GM21447 (cell line): Measurements from ENCODE around the gene KCND2.
A peak's percentile ranks its signal among the peaks of the same experiment; 100 is the strongest.
"Not testable (repeated sequence)": the region's sequence is repeated elsewhere in the genome, so short reads cannot be mapped to it uniquely, and the experiment has no call there.

Source experiments
- ATAC-seq: cut with Tn5 transposase; IDR thresholded peaks from one replicate; pipeline ENCODE4 v1.9.1; 2021; ENCODE audit not compliant: unreplicated experiment

The KCND2 gene

GRCh38 chr7:120735791-120736190 lies 462.8 kb downstream of the KCND2 start:
- ATAC-seq: no peak

DNA sequence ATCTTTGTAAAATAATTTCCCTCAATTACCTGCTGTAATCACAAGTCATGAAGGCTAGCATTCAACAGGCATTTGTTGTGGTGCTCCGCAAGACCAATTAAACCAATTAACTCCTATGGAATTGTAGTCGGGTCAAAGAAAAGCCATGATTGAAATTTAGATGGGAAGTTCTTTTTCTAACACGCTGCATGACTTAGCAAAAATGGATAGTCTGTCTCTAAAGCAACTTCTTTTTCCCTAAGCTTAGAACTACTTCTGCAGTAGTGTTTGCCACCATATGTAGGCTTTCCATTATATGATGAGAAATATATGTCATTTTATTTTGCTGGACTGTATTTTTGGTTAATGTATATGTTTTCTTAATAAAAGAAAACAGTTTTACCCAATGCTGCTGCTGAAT lies 465.8 kb downstream of the KCND2 start:
- no peak for ATAC-seq

GRCh38 chr7:120740348-120740747 lies 467.4 kb downstream of the KCND2 start:
- ATAC-seq: no peak

GRCh38 chr7:120741371-120742042 lies 468.5 kb downstream of the KCND2 start:
- ATAC-seq: no peak

- no peak for ATAC-seq
Observed at GRCh38 chr7:120742372-120742771, 469.4 kb downstream of the KCND2 start.

GRCh38 chr7:120743128-120743527 lies 470.2 kb downstream of the KCND2 start:
- no peak for ATAC-seq

- no peak for ATAC-seq
Observed at GRCh38 chr7:120760050-120760449, 487.1 kb downstream of the KCND2 start.

DNA sequence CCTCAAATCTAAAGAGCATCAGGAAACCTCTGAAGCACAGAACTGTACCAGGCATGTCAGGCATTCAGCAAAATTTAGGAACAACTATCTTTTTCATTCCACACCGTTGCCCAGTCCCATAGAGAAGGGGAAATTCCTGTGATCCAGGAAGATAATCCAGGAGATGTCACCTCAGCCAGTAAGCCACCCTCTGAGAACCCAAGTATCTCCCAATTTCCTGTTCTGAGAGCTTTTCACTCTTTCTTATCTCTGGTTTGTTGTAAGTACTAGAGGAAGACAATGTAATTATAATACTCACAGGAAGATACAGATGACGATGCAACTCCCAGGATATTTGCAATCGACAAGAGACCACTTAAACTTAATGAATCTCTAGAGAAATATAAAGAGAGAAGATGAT lies 487.9 kb downstream of the KCND2 start:
- ATAC-seq: no peak

DNA sequence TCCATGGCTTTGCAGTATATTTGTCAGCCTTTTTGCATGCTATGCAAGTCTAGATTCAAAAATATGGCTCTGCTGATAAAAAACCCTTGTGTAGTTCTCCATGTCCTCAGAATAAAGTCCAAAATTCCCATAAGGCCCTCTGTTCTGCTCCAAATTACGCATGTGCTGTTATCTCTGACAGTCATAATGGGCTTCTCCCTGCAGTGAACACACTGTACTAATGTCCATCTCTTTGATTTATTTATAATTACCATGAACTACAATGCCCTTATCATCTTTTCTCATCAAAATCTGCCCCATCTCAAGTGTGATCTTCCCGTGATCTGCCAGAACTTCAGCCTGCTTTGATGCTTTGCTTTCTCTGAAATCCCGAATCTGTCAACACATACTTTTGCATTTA lies 497.2 kb downstream of the KCND2 start:
- no peak for ATAC-seq

DNA sequence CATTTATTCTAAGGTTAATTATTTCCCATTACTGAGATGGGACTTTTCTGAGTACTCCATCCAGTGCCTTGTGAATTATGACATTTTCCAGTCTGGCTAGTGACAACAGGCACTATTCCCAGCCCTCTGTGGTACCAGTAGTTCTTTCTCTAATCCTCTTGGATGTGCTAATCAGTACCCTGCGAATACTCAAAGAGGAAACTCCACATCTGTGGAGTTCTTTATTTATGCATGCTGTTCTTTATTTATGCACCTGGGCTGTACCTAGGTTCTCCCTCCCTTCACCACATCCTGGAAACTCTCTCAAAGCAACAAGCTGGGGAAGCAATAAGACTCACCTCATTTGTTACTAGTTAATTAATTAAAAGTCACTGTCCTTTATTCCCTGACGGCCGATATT lies 501.5 kb downstream of the KCND2 start:
- ATAC-seq: no peak

DNA sequence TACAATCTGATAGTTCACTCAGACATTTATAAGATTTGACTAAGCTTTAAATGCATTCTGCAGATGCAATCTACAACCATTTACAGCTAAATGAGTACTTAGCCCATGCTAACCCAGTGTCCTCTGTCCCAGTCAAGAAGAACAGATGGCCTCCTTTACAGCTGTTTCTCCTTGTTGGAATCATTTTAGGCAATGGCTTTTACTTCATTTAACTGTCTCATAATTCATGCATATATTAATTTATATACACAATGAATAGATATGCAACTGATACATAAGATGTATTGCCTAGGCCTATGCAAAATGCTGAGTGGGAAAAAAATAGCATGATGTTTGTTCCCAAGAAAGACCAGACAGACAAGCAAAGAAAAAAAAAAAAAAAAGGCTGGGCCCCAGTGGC lies 502.8 kb downstream of the KCND2 start:
- ATAC-seq: no peak

DNA sequence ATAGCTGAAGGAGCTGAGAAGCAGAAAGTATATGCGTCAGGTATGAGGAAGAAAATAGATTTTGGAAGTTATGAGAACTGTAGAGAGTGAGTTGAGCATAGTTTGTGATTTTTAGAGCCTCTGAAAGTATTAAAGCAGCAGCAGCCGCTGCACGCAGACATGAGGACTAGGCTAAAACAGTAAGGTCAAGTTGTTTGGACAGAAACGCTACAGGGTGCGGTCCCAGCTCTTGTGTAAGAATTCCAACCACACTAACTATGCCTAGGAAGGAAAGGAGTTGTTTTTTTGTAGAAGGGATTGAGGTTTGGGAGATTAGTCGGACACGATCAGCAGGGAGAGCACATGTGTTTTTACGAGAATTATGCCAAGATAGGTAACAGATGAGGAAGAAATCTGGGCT lies 506.1 kb downstream of the KCND2 start:
- not testable (repeated sequence) for ATAC-seq

DNA sequence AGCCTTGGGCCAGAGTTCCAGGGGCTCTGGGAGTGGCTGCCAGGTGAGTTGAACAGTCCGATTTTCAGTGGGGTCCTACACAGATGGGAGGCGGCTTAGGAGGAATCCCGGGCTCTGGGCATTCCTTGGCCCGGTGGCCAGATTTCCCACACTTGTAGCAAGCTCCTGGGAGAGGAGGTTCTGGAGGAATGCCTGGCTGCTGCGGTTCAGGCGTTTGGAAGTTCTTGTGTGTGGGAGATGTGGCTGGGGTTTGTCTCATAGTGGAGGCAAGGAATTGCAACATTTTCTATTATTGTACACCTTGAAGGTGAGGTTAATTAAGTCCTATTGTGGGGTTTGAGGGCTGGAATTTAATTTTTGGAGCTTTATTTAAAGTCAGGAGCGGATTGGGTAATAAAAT lies 507.5 kb downstream of the KCND2 start:
- not testable (repeated sequence) for ATAC-seq

DNA sequence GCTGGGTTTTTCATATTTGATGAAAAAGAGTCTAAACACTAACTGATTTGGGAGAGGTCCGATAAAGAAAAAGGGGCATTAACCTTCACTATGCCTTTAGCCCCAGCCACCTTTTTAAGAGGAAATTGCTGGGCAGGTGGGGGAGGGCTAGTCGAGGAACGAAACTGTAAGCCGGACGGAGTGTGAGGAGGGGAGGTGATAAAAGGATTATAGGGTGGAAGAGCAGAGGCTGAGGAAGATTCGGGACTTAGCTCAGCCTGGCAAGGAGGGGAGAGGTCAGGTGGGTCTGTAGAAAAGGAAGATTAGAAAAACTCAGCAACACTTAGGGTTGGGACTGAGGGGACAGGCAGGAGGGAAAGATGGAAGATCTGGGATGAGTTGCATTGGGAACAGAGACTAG lies 508.0 kb downstream of the KCND2 start:
- no peak for ATAC-seq

- not testable (repeated sequence) for ATAC-seq
Observed at GRCh38 chr7:120781924-120782323, 508.9 kb downstream of the KCND2 start.

DNA sequence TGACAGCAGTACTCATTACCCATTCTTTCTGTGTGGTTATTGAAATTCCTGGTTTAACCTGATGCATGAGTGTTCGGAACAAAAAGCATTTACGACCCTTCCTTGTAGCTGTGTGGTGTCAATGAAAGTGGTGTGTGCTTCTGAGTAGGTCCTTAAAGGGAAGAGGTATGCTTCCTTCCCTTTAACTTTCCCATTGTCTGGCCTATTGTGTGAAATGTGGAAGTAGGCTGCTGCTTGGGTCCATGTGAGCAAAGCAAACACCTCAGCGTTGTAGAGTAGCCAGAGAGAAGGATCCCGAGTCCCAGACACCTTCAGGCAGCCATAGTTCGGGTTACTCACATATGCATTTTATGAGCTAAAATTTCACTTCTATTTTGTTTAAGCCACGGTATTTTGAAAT lies 510.3 kb downstream of the KCND2 start:
- no peak for ATAC-seq

DNA sequence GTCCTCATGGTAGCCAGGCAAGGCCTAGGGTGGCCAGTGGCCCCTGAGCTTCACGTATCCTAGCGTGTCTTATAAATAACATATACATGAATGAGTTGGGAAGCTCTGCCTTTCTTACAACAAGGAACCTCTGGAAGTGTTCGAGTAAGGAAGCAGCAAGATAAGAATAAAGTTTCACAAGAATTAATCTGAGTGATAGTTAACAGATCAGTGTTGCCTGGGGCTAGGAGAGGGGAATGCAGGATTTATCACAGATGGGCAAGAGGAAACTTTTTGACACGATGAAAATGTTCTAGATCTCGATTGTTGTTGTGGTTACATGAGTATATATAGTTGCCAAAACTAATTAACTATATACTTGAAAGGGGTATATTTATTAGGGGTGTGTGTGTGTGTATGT lies 510.7 kb downstream of the KCND2 start:
- no peak for ATAC-seq

GRCh38 chr7:120785095-120785494 lies 512.1 kb downstream of the KCND2 start:
- ATAC-seq: no peak

DNA sequence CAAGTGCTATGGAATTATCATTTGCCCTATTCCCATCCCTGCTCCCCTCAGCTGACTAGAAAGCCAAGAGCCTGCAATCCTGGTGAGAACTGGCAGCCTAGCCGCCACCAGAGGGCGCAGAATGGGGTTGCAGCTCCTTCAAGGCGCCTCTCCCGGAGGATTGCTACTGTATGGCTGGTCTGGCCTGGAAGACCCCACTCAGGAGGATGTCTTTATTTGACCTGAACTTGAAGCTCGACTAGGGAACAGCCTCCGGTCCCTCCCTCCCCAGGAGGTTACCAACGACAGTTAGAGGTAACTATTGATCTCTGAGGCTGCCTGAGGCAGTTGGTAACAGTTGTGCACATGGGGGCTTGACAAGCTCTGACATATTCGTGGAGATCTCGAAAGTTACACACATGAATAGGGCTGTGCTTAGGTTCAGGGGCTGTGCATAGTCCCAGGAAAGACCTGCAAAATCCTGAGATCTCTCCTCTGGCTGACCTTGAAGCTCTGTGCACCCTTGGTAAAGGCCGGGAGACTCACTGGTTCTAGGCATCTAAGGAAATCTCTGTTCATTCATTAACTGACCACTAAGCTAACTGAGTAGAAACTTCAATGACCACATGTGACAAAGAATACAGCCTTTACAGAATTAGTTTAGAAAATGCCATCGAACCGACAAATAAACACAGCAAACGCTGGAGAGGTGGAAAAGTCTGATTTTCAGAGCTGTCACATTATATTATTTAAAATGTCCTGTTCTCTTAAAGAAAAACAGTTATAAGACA lies 519.3 kb downstream of the KCND2 start:
- peak; percentile 94 for ATAC-seq

GRCh38 chr7:120792861-120793130 lies 519.8 kb downstream of the KCND2 start:
- ATAC-seq: no peak

- no peak for ATAC-seq
Observed at GRCh38 chr7:120793213-120793936, 520.4 kb downstream of the KCND2 start.

GRCh38 chr7:120794106-120794729 lies 521.2 kb downstream of the KCND2 start:
- ATAC-seq: no peak
